Measurements from ENCODE around the gene ANKRD62. TPM values are rescaled to one million over a fixed set of nuclear protein-coding genes. Genes with fewer than 3 reads are reported as not detected.
A peak's percentile ranks its signal among the peaks of the same experiment; 100 is the strongest.
"Not testable (repeated sequence)": the region's sequence is repeated elsewhere in the genome, so short reads cannot be mapped to it uniquely, and the experiment has no call there.

ANKRD62 gene
- total and polyA plus RNA-seq, 10 donors = not detected

DNA sequence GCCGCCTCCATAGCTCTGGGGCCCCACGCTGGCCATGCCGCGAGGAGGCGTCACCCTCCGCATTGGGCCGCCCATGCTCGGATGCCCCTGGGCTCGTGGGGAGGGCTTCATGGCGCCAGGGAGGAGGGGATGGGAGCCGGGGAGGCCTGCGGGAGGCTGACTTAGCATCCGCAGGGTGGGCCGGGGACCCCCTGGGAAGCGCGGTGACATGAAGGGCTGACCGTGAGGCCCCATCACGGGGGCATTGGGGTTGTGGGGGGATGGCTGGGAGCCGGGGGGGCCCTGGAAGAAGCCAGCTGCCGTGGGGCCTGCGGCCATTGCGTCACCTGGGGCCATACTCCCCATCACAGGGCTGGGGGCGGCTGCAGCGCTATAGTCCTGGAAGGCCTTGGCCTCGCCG, 26.0 kb upstream of the ANKRD62 start:
- Histone ChIP-seq H3K27me3 (replicated peaks in 1 of 7) (peaks cover 0 to 6% (median 0%) of the 10 kb centered on the region in 7 donors), H3K4me3 (no peak overlapping the region), H3K4me1 (no peaks in the 10 kb centered on the region), H3K9me3 (no peaks in the 10 kb centered on the region), H3K27ac (no peak overlapping the region), H3K36me3 (no peaks in the 10 kb centered on the region)
- intact Hi-C loops (cut with DNase I; ENCODE audit: low total_unique reads) = no loop called here
- WGBS, 5 donors = 95 to 97% (median 95%) methylated on average over 16 to 26 of the region's 26 CpGs
- DNase-seq = no peak
- TF ChIP-seq POLR2A (IDR thresholded peaks at IDR 0.05) (no peak), POLR2AphosphoS5 (IDR thresholded peaks at IDR 0.05) (no peak)
- TF ChIP-seq, protein P1, sequence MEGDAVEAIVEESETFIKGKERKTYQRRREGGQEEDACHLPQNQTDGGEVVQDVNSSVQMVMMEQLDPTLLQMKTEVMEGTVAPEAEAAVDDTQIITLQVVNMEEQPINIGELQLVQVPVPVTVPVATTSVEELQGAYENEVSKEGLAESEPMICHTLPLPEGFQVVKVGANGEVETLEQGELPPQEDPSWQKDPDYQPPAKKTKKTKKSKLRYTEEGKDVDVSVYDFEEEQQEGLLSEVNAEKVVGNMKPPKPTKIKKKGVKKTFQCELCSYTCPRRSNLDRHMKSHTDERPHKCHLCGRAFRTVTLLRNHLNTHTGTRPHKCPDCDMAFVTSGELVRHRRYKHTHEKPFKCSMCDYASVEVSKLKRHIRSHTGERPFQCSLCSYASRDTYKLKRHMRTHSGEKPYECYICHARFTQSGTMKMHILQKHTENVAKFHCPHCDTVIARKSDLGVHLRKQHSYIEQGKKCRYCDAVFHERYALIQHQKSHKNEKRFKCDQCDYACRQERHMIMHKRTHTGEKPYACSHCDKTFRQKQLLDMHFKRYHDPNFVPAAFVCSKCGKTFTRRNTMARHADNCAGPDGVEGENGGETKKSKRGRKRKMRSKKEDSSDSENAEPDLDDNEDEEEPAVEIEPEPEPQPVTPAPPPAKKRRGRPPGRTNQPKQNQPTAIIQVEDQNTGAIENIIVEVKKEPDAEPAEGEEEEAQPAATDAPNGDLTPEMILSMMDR (IDR thresholded peaks at IDR 0.05 in 8 of 11, conservative IDR thresholded peaks at IDR 0.05 in 3 of 11) = no peak

DNA sequence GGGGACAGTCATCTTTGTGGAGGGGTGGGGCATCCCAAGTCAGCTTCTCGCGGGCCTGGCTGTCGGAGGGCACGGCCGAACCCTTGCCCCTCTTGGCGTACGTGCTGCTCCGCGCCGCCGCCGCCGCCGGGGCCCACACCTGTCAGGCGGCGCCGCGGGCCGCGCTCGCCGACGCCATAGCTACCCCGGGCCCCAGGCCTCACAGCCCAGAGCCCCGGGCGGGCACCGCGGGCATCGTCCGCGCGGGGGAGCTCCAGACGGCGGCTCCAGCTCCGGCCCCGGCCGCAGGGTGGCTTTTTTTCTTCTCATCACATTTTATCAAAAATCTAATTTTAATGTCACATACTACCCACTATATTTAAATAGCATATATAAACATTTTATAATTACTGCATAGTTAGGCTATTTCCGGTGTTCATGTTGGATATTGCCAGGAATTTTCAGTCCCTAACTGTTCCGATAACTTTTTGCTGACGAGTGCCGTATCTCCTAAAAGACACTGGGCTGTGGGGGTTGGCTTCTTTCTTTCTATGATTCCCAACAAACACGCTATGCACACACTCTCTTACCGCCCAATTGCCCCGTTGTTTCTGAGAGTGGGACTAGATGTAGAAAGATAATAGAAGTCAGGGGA, 25.2 kb upstream of the ANKRD62 start:
- H3K4me3 ChIP-seq; H3K36me3 ChIP-seq; intact Hi-C loops (cut with DNase I; ENCODE audit: low total_unique reads); DNase-seq; H3K4me1 ChIP-seq; H3K27me3 ChIP-seq (replicated peaks in 1 of 7); H3K27ac ChIP-seq; H3K9me3 ChIP-seq: not testable (repeated sequence)
- TF ChIP-seq, protein P1 (IDR thresholded peaks at IDR 0.05 in 8 of 11, conservative IDR thresholded peaks at IDR 0.05 in 3 of 11) = peak in 1 of 11 experiments; percentile 18
- WGBS, 5 donors = 71 to 93% (median 83%) methylated on average over 38 to 44 of the region's 44 CpGs

DNA sequence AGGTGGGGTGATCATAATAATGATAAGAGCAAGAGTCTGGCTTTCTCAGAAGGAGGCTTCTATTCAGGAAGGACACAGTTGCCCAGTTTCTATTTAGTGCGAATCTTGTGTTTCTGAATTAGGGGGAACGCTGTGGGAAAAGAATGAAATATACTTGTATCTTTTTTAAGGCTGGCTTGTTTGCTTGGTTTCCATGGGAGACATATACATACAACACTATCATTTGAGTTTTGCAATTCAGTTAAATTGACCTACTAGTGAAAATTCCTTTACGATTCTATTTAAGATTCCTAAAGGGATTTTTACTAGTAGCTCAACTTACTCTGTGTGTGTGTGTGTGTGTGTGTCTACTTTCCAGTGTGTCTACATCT, 24.7 kb upstream of the ANKRD62 start:
- TF ChIP-seq POLR2AphosphoS5 (IDR thresholded peaks at IDR 0.05) (no peak), POLR2A (IDR thresholded peaks at IDR 0.05) (no peak)
- TF ChIP-seq, protein P1 (IDR thresholded peaks at IDR 0.05 in 8 of 11, conservative IDR thresholded peaks at IDR 0.05 in 3 of 11) = no peak
- Histone ChIP-seq H3K27me3 (replicated peaks in 1 of 7) (peaks cover 0 to 6% (median 0%) of the 10 kb centered on the region in 7 donors), H3K27ac (no peak overlapping the region), H3K4me1 (no peaks in the 10 kb centered on the region), H3K36me3 (no peaks in the 10 kb centered on the region), H3K4me3 (no peak overlapping the region), H3K9me3 (no peaks in the 10 kb centered on the region)
- intact Hi-C loops (cut with DNase I; ENCODE audit: low total_unique reads) = no loop called here
- 82 to 86% (median 85%) methylated on average over 3 of the region's 3 CpGs for WGBS, 5 donors
- no peak for DNase-seq

DNA sequence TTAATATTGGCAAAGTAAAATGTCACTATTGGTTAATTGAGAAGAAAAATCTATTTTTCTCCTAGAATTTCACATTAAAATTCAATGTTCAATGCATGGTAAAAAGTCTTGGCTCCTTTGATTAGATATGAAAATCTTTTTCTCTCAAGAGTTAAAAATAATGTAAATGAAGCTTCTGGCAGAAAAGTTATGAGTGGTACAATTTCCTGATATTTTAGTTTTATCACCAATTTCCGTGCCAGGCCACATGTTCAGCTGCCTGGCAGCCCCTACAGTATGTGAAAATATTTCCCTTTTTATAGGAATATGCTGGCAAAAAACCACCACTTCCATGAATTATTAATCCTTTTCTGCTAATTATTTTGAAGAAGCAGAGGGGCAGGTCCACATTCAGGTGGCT, 22.6 kb upstream of the ANKRD62 start:
- DNase-seq; H3K9me3 ChIP-seq; H3K4me3 ChIP-seq; H3K27ac ChIP-seq; H3K4me1 ChIP-seq; H3K36me3 ChIP-seq; intact Hi-C loops (cut with DNase I; ENCODE audit: low total_unique reads); H3K27me3 ChIP-seq (replicated peaks in 1 of 7): not testable (repeated sequence)
- WGBS, 5 donors = 41 to 69% (median 48%) methylated on average over 1 of the region's 1 CpG

DNA sequence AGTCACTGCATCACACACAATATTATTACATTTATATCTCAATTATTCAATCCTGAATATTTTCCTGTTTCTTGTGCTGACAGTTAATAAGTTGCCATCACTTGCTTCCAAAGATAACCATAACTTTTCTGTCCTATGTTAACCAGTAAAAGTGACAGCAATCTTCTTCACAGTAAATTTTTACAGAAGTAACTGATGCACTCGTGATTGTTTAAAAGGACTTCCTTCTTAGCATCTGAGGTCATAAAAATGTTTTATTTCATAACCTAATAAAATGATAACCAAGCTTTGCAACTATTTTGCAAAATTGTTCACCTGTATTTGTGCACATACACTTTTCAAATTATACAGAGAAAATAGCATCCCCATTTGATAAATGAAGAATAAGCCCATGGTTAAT, 20.6 kb upstream of the ANKRD62 start:
- TF ChIP-seq, protein P1 (IDR thresholded peaks at IDR 0.05 in 8 of 11, conservative IDR thresholded peaks at IDR 0.05 in 3 of 11) = no peak
- TF ChIP-seq POLR2AphosphoS5 (IDR thresholded peaks at IDR 0.05) (no peak), POLR2A (IDR thresholded peaks at IDR 0.05) (no peak)
- DNase-seq = no peak
- intact Hi-C loops (cut with DNase I; ENCODE audit: low total_unique reads) = no loop called here
- Histone ChIP-seq H3K9me3 (no peaks in the 10 kb centered on the region), H3K27me3 (replicated peaks in 1 of 7) (no peaks in the 10 kb centered on the region), H3K4me3 (no peak overlapping the region), H3K4me1 (no peaks in the 10 kb centered on the region), H3K36me3 (no peaks in the 10 kb centered on the region), H3K27ac (no peak overlapping the region)
- WGBS, 5 donors = 29 to 51% (median 46%) methylated on average over 1 of the region's 1 CpG

Data from spleen (tissue), 11 donors.